ENCODE data around the gene ZNF718. TPM values are rescaled to one million over a fixed set of nuclear protein-coding genes. Genes with fewer than 3 reads are reported as not detected.

The ZNF718 gene
- total RNA-seq, 4 donors from 2014 or later, result 5.1 to 17.3 (median 8.5) TPM

Other genes with a start within 250 kb of the ZNF718 start
- gene ZNF595, start 71.2 kb upstream of the ZNF718 start, total RNA-seq, result 10 to 100 TPM; 10.2 to 36.1 (median 24.2) TPM
- under 1 TPM in 2 of 4 donors, not detected in 2; 0.31 to 0.54 TPM for gene ZNF732, start 181.0 kb downstream of the ZNF718 start, total RNA-seq
- 10 to 100 TPM; 12.6 to 30.4 (median 18.8) TPM for gene ZNF141, start 213.3 kb downstream of the ZNF718 start, total RNA-seq

Measured in gastroesophageal sphincter (tissue), 4 donors.